ENCODE data around the gene FOXA2.

The FOXA2 gene

DNA sequence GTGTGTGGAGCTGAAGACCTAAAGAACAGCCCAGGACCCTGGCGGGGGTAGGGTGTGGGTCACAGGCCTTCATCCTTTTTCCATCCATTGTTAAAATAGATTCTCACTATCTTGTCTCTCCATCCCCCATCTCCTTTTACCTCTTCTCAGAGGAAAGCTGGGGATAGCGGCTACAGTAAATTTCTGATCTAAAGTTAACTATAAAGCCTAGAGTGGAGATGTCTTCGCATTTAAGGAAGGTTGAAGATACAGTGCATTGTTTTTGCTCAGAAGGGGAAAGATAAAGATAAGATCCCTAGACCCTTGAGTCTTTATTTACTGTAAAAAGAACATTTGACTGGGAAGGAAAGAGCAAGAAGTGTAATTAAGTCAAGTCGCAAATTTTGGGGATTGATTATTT is 8.6 kb downstream of the FOXA2 start:
- DNase-seq (ENCODE audit: low read depth in 2 of 2) = no peak
- TF ChIP-seq, protein P1, sequence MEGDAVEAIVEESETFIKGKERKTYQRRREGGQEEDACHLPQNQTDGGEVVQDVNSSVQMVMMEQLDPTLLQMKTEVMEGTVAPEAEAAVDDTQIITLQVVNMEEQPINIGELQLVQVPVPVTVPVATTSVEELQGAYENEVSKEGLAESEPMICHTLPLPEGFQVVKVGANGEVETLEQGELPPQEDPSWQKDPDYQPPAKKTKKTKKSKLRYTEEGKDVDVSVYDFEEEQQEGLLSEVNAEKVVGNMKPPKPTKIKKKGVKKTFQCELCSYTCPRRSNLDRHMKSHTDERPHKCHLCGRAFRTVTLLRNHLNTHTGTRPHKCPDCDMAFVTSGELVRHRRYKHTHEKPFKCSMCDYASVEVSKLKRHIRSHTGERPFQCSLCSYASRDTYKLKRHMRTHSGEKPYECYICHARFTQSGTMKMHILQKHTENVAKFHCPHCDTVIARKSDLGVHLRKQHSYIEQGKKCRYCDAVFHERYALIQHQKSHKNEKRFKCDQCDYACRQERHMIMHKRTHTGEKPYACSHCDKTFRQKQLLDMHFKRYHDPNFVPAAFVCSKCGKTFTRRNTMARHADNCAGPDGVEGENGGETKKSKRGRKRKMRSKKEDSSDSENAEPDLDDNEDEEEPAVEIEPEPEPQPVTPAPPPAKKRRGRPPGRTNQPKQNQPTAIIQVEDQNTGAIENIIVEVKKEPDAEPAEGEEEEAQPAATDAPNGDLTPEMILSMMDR (IDR thresholded peaks at IDR 0.05; ENCODE audit: low read depth, low read length) = no peak
- no peak overlapping the region for H3K4me3 ChIP-seq (replicated peaks in 1 of 2; ENCODE audit: low read depth in 2 of 2, low read length in 2 of 2)

DNA sequence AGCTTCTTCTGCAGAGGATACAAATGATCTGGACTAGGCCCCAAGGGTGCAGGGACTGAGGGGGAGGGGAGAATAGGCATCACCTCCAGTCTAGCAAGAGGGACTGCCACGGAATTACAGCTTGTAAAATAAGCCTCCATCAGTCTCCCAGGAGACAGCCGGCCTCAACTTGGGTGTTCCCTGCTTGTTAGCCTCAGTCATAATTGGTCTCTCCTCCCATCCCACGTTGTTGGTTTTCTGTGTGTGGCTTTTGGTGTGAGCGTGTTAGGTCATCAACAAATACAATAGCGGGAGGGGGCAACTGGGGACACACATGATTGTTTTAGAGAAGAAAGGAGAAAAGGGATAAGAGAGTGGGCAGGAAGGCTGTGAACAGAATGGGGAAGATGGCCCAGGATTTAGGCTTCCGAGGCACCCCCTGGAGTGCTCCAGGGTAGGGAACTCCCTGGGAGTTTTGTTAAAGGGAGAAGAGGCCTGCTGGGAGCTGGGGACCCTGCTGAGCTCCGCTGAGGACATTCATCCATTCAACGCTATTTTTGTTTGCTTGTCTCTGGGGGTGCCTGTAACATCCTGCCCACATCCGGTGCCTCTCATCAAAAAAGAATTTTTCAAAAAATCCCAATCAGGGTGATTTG is 9.2 kb downstream of the FOXA2 start:
- H3K4me3 ChIP-seq (replicated peaks in 1 of 2; ENCODE audit: low read depth in 2 of 2, low read length in 2 of 2) = no peak overlapping the region
- DNase-seq (ENCODE audit: low read depth in 2 of 2) = peak in 1 of 2 donors; percentile 11
- TF ChIP-seq, protein P1 (IDR thresholded peaks at IDR 0.05; ENCODE audit: low read depth, low read length) = no peak

DNA sequence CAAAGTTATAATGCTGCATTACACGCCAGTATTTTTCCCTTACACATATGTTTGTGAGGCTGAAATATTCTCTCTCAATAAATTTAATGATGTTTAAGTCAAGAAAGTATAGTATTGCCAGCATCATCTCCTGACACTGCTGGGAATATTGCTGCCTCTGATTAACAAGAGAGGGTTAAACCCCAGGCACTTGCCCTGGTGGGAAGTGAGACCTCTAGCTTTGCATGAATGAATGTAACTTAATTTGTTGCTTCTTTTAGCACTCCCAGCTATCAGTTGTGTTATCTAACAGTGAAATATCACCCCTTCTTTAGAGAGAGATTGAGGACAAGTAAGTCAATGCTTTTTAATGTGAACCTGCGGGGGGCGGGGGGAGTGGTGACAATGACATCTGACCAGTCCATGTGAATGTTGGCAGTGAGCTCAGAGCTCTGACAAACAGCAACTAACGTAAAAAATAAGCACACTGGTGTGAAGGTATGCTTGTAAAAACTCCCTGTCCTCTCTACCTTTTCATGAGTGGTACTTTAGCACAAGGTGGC is 9.8 kb downstream of the FOXA2 start:
- DNase-seq (ENCODE audit: low read depth in 2 of 2) = no peak
- H3K4me3 ChIP-seq (replicated peaks in 1 of 2; ENCODE audit: low read depth in 2 of 2, low read length in 2 of 2) = no peak overlapping the region
- TF ChIP-seq, protein P1 (IDR thresholded peaks at IDR 0.05; ENCODE audit: low read depth, low read length) = no peak

DNA sequence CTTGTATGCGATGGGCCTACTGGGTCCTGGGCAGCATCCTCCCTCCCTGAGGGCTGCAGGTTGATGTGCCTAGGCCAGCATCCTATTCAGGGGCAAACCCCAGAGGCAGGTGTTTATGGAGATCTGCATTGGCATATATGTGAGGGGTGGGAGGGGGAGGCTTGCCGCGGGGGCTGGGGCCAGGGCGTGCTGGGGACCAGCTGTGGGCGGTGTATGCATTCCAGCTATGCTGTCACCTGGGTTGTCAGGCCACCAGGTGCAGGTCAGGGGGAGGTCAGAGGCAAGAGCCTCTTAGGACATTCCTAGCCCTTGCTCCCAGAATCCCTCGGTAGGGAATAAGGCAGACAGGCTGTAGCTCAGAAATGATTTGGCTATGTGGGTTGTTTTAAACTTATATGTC is 11.9 kb downstream of the FOXA2 start:
- TF ChIP-seq, protein P1 (IDR thresholded peaks at IDR 0.05; ENCODE audit: low read depth, low read length) = no peak
- no peak overlapping the region for H3K4me3 ChIP-seq (replicated peaks in 1 of 2; ENCODE audit: low read depth in 2 of 2, low read length in 2 of 2)
- no peak for DNase-seq (ENCODE audit: low read depth in 2 of 2)

DNA sequence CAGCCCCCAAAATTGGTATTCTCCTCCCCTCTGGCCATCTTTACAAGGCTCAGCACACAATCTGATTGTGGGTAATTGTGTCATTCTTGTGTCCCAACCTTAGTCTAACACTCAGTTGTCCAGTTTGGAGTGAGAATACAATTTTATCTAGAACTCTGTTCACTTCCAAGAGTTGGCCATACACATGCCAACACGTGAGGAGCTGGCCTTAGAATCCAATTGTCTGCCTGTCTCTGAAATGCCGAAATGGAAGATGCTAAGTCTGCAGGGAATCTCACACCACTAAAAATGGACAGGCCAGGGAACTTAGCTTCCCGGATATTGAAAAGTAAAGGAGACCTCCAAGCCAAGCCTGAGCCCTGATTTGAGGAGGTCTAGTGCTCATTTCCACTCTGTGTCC is 12.3 kb downstream of the FOXA2 start:
- H3K4me3 ChIP-seq (replicated peaks in 1 of 2; ENCODE audit: low read depth in 2 of 2, low read length in 2 of 2) = no peak overlapping the region
- TF ChIP-seq, protein P1 (IDR thresholded peaks at IDR 0.05; ENCODE audit: low read depth, low read length) = no peak
- no peak for DNase-seq (ENCODE audit: low read depth in 2 of 2)

DNA sequence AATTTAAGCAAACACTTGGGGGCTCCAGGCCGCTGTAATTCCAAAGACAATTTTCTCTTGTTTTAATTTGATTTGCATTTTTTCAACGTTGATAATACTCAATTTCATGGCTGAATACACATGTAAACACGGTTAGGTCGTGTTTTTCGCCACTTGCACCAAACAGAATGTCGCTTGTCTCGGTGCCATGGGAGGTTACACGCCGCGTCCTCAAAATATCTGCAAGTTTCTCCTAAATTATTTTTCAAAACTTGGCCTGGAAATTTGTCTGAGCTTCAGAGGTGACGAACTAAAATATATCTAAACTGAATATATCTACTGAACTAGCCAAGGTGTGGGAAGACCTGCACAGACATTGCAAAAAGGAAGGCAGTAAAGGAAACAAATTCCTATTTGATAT is 15.0 kb downstream of the FOXA2 start:
- TF ChIP-seq, protein P1 (IDR thresholded peaks at IDR 0.05; ENCODE audit: low read depth, low read length) = no peak
- H3K4me3 ChIP-seq (replicated peaks in 1 of 2; ENCODE audit: low read depth in 2 of 2, low read length in 2 of 2) = no peak overlapping the region
- DNase-seq (ENCODE audit: low read depth in 2 of 2) = no peak
